A673 (cell line): Measurements from ENCODE around the gene PACSIN2. TPM values are rescaled to one million over a fixed set of nuclear protein-coding genes. Genes with fewer than 3 reads are reported as not detected.

Experiments used
- BruUV-seq: library from RNA; stranded (reverse); fragments of 400-500 nt; replicated peaks from 2 replicates; lab custom pipeline; 2021; lab: Mats Ljungman, UMichigan
- CTCF ChIA-PET: fragments of 300-600 bp; sonication (Branson Sonifier 250); formaldehyde crosslinking; loops from one replicate; lab custom pipeline; 2022; ENCODE audit warnings: antibody characterized with exemption; lab: Charles Lee
- POLR2A ChIA-PET: fragments of 300-600 bp; sonication (Branson Sonifier 250); formaldehyde crosslinking; loops from one replicate; lab custom pipeline; 2022; ENCODE audit warnings: antibody characterized with exemption; ENCODE audit not compliant: low non-redundant PET; lab: Charles Lee
- DNase-seq: peaks from one replicate; pipeline ENCODE4 v3.0.0-alpha.2; 2015; ENCODE audit warnings: low spot score
- H3K27ac ChIP-seq: fragments of 200-600 bp; sonication (generic); 2 replicates; pipeline ENCODE4 v1.5.1; 2016; ENCODE audit warnings: mixed run types, low read depth, mild to moderate bottlenecking, mixed read lengths, antibody characterized with exemption, low read length; ENCODE audit not compliant: poor library complexity, severe bottlenecking
- H3K27me3 ChIP-seq: fragments of 200-600 bp; sonication (generic); replicated peaks from 2 replicates; pipeline ENCODE4 v1.6.1; 2017; ENCODE audit warnings: mixed run types, low read depth, mild to moderate bottlenecking, mixed read lengths, antibody characterized with exemption, low read length; ENCODE audit not compliant: insufficient read depth, poor library complexity
- H3K36me3 ChIP-seq: fragments of 200-600 bp; sonication (generic); 2 replicates; pipeline ENCODE4 v1.6.1; 2016; ENCODE audit warnings: mixed run types, mild to moderate bottlenecking, mixed read lengths, antibody characterized with exemption, low read length; ENCODE audit not compliant: insufficient read depth, poor library complexity, severe bottlenecking
- H3K4me1 ChIP-seq: fragments of 200-600 bp; sonication (generic); 2 replicates; pipeline ENCODE4 v1.6.1; 2017; ENCODE audit warnings: mixed run types, mild to moderate bottlenecking, mixed read lengths, antibody characterized with exemption, low read length; ENCODE audit not compliant: insufficient read depth, poor library complexity, severe bottlenecking
- H3K4me3 ChIP-seq: fragments of 200-600 bp; sonication (generic); 2 replicates; pipeline ENCODE4 v1.5.1; 2016; ENCODE audit warnings: low read depth, mixed run types, mild to moderate bottlenecking, mixed read lengths, low read length; ENCODE audit not compliant: poor library complexity, severe bottlenecking
- H3K9me3 ChIP-seq: fragments of 200-600 bp; sonication (generic); 2 replicates; pipeline ENCODE4 v1.6.1; 2016; ENCODE audit warnings: mixed run types, low read depth, mild to moderate bottlenecking, mixed read lengths, antibody characterized with exemption, low read length; ENCODE audit not compliant: poor library complexity, severe bottlenecking
- CTCF ChIP-seq: fragments of 300-800, 200-600 bp; sonication (generic); conservative IDR thresholded peaks from 2 replicates; pipeline ENCODE4 v1.5.1; 2017; ENCODE audit warnings: low read depth, mild to moderate bottlenecking, antibody characterized with exemption, low read length, moderate library complexity, mixed read lengths
- EZH2 ChIP-seq: fragments of 200-600 bp; sonication (generic); IDR thresholded peaks from 2 replicates; pipeline ENCODE4 v1.6.1; 2017; ENCODE audit warnings: borderline replicate concordance, low read depth, mild to moderate bottlenecking, mixed read lengths, antibody characterized with exemption, low read length; ENCODE audit not compliant: poor library complexity, severe bottlenecking
- intact Hi-C: fragments of 100-400 bp; cut with micrococcal nuclease; formaldehyde crosslinking; loops from one replicate; pipeline ENCODE4 v1.10.0; 2022; ENCODE audit not compliant: unreplicated experiment
- total RNA-seq: library from RNA; stranded (reverse); gene quantifications from 2 replicates; pipeline ENCODE4 v1.2.3, GENCODE V29; 2021

PACSIN2 gene
- total RNA-seq, 1 experiment from 2014 or later = 51.8 TPM

- CTCF ChIA-PET = no interaction called here
- DNase-seq = no peak
- intact Hi-C loops = no loop called here
- TF ChIP-seq EZH2 (no peak), CTCF (no peak)
- Histone ChIP-seq H3K9me3 (peaks cover 4% of the 10 kb centered on the region), H3K36me3 (no peaks in the 10 kb centered on the region), H3K27me3 (no peaks in the 10 kb centered on the region), H3K27ac (no peak overlapping the region), H3K4me1 (peaks cover 25% of the 10 kb centered on the region), H3K4me3 (no peak overlapping the region)
- POLR2A ChIA-PET = no interaction called here
- BruUV-seq = no TSS peak
Measured at GRCh38 chr22:42951093-42951710, 63.7 kb downstream of the PACSIN2 start.

- H3K36me3 ChIP-seq = no peaks in the 10 kb centered on the region
- ChIA-PET CTCF (no interaction called here), POLR2A (no interaction called here)
- no peak overlapping the region for H3K4me3 ChIP-seq
- TF ChIP-seq EZH2 = no peak
- no peak for TF ChIP-seq CTCF
- intact Hi-C loops = no loop called here
- no TSS peak for BruUV-seq
- peaks cover 34% of the 10 kb centered on the region for H3K4me1 ChIP-seq
- DNase-seq = no peak
- no peaks in the 10 kb centered on the region for H3K27me3 ChIP-seq
- H3K9me3 ChIP-seq = no peaks in the 10 kb centered on the region
- H3K27ac ChIP-seq = no peak overlapping the region
Measured at GRCh38 chr22:42950281-42950680, 64.7 kb downstream of the PACSIN2 start.

GRCh38 chr22:42949159-42949558, 65.8 kb downstream of the PACSIN2 start:
- Histone ChIP-seq H3K27me3 (no peaks in the 10 kb centered on the region), H3K9me3 (no peaks in the 10 kb centered on the region), H3K4me1 (peaks cover 36% of the 10 kb centered on the region), H3K4me3 (no peak overlapping the region), H3K27ac (no peak overlapping the region), H3K36me3 (no peaks in the 10 kb centered on the region)
- POLR2A ChIA-PET = no interaction called here
- CTCF ChIA-PET = no interaction called here
- BruUV-seq = no TSS peak
- no peak for TF ChIP-seq EZH2
- TF ChIP-seq CTCF = no peak
- intact Hi-C loops = no loop called here
- DNase-seq = no peak
